GM06990 (cell line): ENCODE measurements around the gene MAP3K14.

Experiments
- DNase-seq: peaks from one replicate; pipeline ENCODE4 v3.0.0-alpha.2; 2011; ENCODE audit not compliant: insufficient read length; ENCODE audit errors: extremely low read depth
- H3K27me3 ChIP-seq: replicated peaks from 2 replicates; pipeline ENCODE4 v1.6.0; 2011; ENCODE audit warnings: low read length; ENCODE audit not compliant: control insufficient read depth, insufficient read depth
- H3K36me3 ChIP-seq: 2 replicates; pipeline ENCODE4 v1.5.1; 2011; ENCODE audit warnings: low read length; ENCODE audit not compliant: control insufficient read depth, insufficient read depth
- H3K4me3 ChIP-seq: replicated peaks from 2 replicates; pipeline ENCODE4 v1.5.1; 2011; ENCODE audit warnings: low read depth, mild to moderate bottlenecking, control low read depth, low read length
- CTCF ChIP-seq: IDR thresholded peaks from 2 replicates; pipeline ENCODE4 v1.5.1; 2011; ENCODE audit warnings: low read length, control low read depth, mild to moderate bottlenecking, inconsistent platforms; ENCODE audit not compliant: insufficient read depth, poor library complexity, severe bottlenecking

Gene MAP3K14

GRCh38 chr17:45264988-45265387 lies 51.8 kb downstream of the MAP3K14 start:
- no peak for TF ChIP-seq CTCF
- no peaks in the 10 kb centered on the region for H3K27me3 ChIP-seq
- H3K36me3 ChIP-seq, result peaks cover 45% of the 10 kb centered on the region

GRCh38 chr17:45264430-45264829 lies 52.4 kb downstream of the MAP3K14 start:
- no peak for TF ChIP-seq CTCF
- peaks cover 43% of the 10 kb centered on the region for H3K36me3 ChIP-seq
- H3K4me3 ChIP-seq, result no peak overlapping the region
- DNase-seq, result no peak
- H3K27me3 ChIP-seq, result no peaks in the 10 kb centered on the region

More at GRCh38 chr17:45264988-45265387, 51.8 kb downstream of the MAP3K14 start:
- H3K4me3 ChIP-seq, result no peak overlapping the region
- no peak for DNase-seq

- H3K36me3 ChIP-seq, result peaks cover 40% of the 10 kb centered on the region
- no peak overlapping the region for H3K4me3 ChIP-seq
- no peaks in the 10 kb centered on the region for H3K27me3 ChIP-seq
- no peak for DNase-seq
- TF ChIP-seq CTCF, result no peak
Observed at GRCh38 chr17:45263477-45263860, 53.4 kb downstream of the MAP3K14 start.

GRCh38 chr17:45262516-45263476 lies 54.0 kb downstream of the MAP3K14 start:
- no peak for DNase-seq
- Histone ChIP-seq H3K4me3 (peak overlapping the region; percentile 57), H3K27me3 (no peaks in the 10 kb centered on the region), H3K36me3 (peaks cover 36% of the 10 kb centered on the region)
- no peak for TF ChIP-seq CTCF

GRCh38 chr17:45261577-45262515 lies 55.0 kb downstream of the MAP3K14 start, which contains the start of gene SPATA32:
SPATA32 (minus strand) TSS chr17:45262094; CDS start chr17:45262016, 78 bp downstream.
- DNase-seq, result peak; percentile 74
- Histone ChIP-seq H3K4me3 (peak within 1 kb of the TSS; percentile 57), H3K27me3 (no peaks in the 10 kb centered on the region), H3K36me3 (peaks cover 27% of the 10 kb centered on the region)
- TF ChIP-seq CTCF, result no peak
